Left colon (tissue), 2 donors: ENCODE data around the gene ROR1. TPM values are rescaled to one million over a fixed set of nuclear protein-coding genes. Genes with fewer than 3 reads are reported as not detected.

Source experiments
- ATAC-seq: fragments of 200-7000 bp; cut with Tn5 transposase; one replicate; pipeline ENCODE4 v1.9.1; 2020; ENCODE audit warnings: mild to moderate bottlenecking, moderate library complexity
- DNase-seq, 2 donors: peaks; one replicate each; pipeline ENCODE4 v3.0.0-alpha.2; 2020
- intact Hi-C, 2 donors: fragments of 100-400 bp; cut with DNase I in 1 of 2; cut with micrococcal nuclease in 1 of 2; formaldehyde crosslinking; loops; one replicate each; pipeline versions ENCODE4 v1.11.2 to v1.14.0; 2022; cut with DNase I, micrococcal nuclease
- total RNA-seq, 2 donors: library from RNA; stranded (reverse); fragmentation: NEBNext Ultra II Directional; extraction: Animal tissue kit (Norgen Biotek cat#: 25700); gene quantifications; one replicate each; pipeline ENCODE4 v1.2.1, GENCODE V29; 2021
- donor health status: DM: no; HTN: no; CAD: no.
- donor health status: DM: yes; HTN: yes; CAD: no.

The ROR1 gene
- total RNA-seq, 2 donors from 2014 or later, result 5.1 to 7.1 TPM

DNA sequence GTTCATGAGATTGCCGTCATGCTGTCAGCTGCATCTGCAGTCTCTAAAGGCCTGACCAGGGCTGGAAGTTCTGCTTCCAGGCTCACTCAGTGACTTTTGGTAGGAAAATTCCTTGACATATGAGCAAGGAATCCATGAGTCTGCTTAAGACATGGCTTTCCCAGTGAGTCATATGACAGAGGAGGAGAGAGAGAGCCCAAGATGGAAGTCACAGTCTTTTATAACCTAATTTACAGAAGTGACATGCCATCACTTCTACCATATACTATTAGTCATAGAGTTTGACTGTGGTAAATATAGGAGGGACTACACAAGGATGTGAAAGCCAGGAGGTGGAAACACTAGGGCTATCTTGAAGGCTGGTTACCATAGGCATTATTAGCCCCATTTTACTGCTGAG lies 115.2 kb downstream of the ROR1 start:
- intact Hi-C loops, result no loop called here
- ATAC-seq, result peak; percentile 80
- DNase-seq, result no peak

DNA sequence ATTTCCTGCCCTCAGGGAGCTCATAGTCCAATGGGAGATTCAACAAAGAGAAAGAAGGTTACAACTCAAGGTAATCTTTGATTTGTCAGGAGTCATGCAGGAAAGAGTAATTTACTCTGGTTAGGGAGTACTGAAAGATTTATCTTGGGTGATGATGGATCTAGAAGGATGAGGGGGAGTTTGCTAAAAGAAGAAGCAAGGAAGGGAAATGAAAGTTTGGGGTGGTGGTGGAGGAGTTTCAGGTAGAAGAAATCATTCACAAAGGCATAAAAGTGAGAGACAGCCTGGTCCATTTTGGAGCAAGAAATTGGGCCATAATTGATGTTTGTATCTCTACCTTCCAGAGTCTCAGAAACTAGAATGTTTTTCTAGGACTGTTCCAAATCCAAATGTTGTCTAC lies 116.7 kb downstream of the ROR1 start:
- intact Hi-C loops, result no loop called here
- ATAC-seq, result no peak
- no peak for DNase-seq

DNA sequence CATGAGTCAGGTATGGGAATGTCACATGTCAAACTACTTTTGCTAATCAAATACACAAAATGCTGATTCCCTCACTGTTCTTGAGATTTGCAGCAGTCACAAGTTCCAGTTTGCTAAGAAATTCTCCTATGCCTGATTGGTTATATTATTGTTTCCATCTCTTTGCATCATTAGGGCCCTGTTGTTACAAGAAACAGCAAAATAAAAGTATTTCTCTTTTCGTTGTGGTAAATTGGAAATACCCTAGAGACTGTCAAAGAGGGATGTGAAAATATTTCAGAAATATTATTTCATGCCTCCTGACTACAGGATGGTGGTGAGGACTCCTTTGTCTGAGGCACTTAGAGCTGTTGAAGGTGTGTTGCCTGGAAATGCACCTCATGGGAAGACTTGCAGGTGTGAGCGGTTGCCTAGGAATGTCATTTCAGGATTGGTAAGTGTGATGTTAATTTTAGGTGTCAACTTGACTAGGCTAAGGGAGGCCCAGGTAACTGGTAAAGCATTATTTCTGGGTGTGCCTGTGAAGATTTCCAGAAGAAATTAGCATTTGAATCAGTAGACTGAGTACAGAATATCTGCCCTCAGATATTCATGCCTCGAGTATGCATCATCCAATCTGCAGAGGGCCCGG lies 117.4 kb downstream of the ROR1 start:
- DNase-seq (no peak), ATAC-seq (no peak)
- intact Hi-C loops, result no loop called here

DNA sequence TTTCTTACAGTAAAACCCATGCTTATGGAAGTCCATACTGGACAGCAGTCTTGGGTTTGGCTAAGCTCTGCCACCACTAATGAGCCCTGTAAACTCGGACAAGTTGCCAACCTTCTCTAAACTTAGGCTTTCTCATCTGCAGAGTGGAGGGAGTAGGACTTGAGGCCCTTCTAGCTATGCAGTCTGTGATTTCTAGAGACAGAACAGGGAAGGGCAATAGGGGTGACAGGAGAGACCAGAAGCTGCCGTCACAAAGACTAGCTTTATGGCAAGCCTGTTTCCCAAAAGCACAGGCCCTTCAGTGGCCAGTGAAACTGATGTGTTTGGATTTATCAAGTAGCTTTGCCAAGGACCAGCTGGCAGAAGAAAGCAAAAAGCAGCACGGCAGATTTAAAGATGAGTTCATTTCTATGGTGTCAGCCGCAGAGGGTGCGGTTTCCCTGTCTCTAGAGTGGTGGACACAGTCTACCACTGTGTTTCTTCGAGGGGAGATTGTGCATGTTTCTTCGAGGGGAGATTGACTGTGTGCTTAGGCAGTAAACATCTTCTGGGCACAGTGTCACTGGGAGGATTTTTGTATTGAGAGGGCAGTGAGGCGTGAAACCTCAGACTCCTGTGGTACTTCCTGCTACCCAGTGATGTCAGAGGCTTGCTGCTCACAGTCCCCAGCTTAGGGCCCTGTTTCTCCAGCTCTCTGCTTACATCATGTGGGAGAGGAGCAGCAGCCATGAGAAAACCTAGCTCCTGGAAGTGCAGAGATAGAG lies 119.0 kb downstream of the ROR1 start:
- intact Hi-C loops, result no loop called here
- DNase-seq (peak in 1 of 2 donors; percentile 37), ATAC-seq (peak; percentile 25)

- ATAC-seq, result no peak
- no peak for DNase-seq
- intact Hi-C loops, result no loop called here
Observed at GRCh38 chr1:63893976-63894375, 120.2 kb downstream of the ROR1 start.

- DNase-seq (no peak), ATAC-seq (no peak)
- intact Hi-C loops, result no loop called here
Observed at GRCh38 chr1:63894627-63895265, 120.9 kb downstream of the ROR1 start.

DNA sequence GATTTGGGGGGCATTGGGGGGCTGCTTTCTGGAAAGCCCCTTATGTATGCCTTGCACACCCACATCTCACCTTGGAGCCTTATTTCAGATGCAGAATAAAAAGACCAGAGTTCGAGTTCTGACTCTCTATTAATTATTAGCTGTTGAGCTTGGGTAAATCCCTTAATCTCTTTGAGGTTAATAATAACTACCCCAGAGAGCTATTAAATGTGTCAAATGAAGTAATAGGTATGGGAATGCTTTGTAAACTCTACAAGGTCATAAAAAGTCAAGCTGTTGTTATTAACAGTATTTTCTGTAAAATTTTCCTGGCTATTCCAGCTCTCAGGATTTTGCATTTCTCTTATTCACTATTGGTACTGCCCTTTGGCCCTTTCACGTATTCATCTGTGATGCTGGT lies 122.9 kb downstream of the ROR1 start:
- DNase-seq (no peak), ATAC-seq (no peak)
- intact Hi-C loops, result no loop called here

GRCh38 chr1:63898428-63899196 lies 124.8 kb downstream of the ROR1 start:
- no peak for ATAC-seq
- intact Hi-C loops, result no loop called here

DNA sequence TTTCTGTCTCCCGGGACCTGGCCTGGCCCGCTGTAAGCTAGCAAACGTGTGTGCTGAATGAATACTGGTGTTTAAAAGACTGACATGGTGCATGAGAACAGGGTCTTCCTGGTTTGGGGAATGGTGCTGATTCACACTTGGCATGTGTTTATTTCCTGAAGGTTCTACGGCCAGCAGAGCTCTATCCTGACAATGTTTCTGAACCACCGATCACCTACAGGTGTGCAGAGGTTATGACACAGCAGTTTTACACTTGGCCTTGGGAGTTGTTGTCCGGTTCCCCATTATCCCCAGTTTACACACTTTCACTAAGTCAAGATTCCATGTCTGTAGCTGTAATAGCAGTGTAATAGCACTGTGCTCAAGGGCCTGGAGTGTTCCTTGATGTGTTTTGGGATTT lies 127.3 kb downstream of the ROR1 start:
- DNase-seq (no peak), ATAC-seq (no peak)
- intact Hi-C loops, result no loop called here

More at GRCh38 chr1:63898428-63899196, 124.8 kb downstream of the ROR1 start:
- no peak for DNase-seq

DNA sequence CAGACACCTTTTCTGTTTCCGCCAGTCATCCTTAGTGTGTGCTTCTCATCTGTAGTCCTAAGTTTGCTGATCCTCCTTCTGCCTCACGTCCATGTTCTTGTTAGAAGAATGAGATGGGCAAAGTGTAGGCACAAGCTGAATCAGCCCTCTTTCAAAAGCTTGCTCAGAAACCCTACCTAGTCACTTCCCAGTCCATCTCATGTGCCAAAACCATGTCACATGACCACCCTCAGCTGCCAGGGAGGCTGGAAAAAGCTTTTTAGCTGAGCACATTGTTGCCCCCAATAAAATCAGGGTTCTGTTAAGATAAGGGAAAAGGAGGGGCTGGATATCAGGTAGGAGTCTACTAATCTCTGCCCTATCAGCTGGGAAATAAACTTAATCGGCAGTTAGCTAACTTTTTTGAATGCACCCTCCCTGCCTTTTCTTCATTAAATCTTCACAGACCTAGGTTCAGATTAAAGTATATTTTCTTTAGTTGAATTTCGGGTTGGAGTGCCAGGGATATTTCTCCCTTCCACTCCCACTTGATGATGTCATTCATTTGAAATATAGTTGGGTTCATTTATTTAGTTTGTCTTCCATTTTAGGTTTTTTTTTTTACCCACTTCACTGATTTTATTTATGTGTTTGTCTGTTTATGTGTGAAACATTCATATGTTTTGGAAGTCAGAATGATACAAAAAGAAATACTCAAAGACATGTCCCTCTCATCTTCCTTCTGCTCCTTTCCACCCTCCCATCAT lies 129.2 kb downstream of the ROR1 start:
- intact Hi-C loops, result no loop called here
- DNase-seq (no peak), ATAC-seq (peak; percentile 62)

GRCh38 chr1:63903947-63904610 lies 130.3 kb downstream of the ROR1 start:
- DNase-seq (no peak), ATAC-seq (no peak)
- intact Hi-C loops, result no loop called here

DNA sequence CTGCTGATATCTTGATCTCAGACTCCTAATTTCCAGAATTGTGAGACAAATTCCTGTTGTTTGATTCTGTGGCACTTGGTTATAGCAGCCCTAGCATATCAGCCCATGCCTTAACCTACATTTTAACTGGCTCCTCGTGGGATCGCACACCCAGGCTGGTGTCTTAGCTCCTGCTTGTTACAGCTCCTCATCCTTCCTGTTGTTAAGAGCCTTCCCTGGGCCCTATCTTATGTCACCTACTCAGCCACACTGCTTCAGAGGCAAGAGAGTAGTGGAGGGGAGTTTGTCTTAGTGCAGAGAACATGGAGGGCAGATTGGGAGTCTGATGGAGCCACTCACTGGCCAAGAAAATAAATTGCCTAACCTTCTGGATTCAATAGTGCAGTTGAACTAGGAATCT lies 131.0 kb downstream of the ROR1 start:
- intact Hi-C loops, result no loop called here
- DNase-seq (no peak), ATAC-seq (no peak)

DNA sequence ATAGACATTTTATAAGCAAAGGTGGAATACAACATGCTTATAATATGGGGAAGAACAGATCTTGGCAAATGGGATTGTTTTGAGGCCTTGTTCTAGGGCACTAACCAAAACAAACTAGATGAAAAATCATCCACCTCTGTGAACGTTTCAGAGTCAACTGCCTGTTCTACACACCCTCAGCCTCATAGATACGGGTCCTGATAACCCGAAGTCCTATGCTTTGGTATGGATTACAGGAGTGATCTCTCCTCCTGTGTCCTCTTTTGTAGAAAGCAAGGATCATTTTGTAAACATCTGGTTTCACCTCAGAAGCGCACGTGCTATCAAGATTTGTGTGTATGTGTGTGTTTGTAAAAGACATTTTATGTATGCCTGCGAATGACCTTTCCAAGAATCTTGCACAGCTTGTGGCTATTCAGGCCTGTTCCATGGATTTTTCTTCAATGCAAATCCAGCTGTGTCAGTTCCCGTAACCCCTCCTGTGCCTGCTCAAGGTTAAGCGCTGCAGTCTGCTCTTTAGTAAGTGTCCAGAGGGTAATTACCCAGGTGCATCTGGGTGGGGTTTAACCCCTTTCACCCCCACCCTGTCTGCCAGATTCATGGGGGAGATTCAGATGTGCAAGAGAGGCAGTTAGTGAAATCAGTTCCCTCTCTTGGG lies 132.4 kb downstream of the ROR1 start:
- no peak for ATAC-seq
- intact Hi-C loops, result no loop called here
- no peak for DNase-seq

GRCh38 chr1:63907051-63907450 lies 133.2 kb downstream of the ROR1 start:
- ATAC-seq, result no peak
- intact Hi-C loops, result no loop called here

DNA sequence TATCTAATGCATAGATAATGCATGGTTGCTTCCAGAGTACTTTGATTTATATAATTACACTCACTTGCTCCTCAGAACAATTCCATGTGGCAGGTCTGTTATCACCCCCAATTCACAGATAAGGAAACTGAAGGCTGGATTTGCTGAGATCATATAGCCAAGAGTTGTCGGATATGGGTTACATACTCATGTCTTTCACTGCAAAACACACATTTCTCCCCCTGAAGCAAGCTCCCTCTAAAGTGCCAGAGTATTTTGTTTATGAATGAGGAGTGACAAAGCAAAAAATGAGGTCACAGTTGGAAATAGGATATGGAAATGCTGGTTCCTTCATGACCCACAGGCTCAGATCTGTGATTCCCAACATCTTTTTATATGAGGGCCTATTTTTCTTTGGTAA lies 134.2 kb downstream of the ROR1 start:
- intact Hi-C loops, result no loop called here
- ATAC-seq (peak; percentile 35), DNase-seq (no peak)

More at GRCh38 chr1:63907051-63907450, 133.2 kb downstream of the ROR1 start:
- no peak for DNase-seq

- intact Hi-C loops, result no loop called here
- peak; percentile 15 for ATAC-seq
Observed at GRCh38 chr1:63909526-63909925, 135.7 kb downstream of the ROR1 start.

DNA sequence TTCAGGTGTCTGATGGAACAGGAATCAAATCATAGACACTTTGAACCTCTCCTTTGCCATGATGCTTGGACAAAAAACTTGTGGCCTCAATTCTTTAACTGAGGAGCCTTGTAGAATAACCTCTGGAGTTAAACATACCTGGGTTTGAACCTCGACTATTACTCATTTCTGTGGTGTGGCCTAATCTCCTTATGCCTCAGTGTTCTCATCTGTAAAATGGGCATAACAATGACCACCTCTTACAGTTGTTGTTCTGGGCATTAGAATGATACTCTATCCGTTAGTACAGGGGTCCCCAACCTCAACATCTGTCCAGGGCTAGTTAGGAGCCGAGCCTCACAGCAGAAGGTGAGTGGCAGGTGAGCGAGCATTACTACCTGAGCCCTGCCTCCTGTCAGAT lies 137.2 kb downstream of the ROR1 start:
- DNase-seq (no peak), ATAC-seq (no peak)
- intact Hi-C loops, result loop anchor here in 1 of 2 donors (10.0 kb wide), 1 partner anchor 206 kb away; no protein-coding TSS in a partner anchor

More at GRCh38 chr1:63909526-63909925, 135.7 kb downstream of the ROR1 start:
- no peak for DNase-seq

DNA sequence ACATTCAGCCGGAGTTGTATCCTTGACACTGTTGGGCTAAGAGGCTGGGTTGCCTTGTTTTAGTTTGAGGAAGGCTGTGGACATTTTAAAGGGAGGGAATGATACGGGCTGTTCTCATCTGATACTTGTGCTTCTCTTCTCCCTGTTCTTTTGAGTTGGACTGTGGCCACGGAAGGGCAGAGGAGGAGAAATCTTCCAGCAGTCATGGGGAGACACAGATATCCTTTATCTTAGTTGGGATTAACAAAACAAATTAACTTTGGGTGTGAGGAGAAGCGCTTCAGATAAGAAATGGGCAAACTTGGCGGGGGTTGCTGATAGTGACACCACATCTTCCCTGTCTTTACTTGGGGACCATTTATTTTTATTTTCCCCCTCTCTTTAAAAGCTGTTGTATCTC lies 138.8 kb downstream of the ROR1 start:
- intact Hi-C loops, result loop anchor here in 1 of 2 donors (10.0 kb wide), 1 partner anchor 208 kb away; no protein-coding TSS in a partner anchor
- no peak for DNase-seq
- ATAC-seq, result no peak
